Measurements from ENCODE around the gene SPIRE1. TPM values are rescaled to one million over a fixed set of nuclear protein-coding genes. Genes with fewer than 3 reads are reported as not detected.

The SPIRE1 gene
- total RNA-seq, 2 experiments from 2014 or later, result 4.5 to 6.3 TPM

Other genes starting within 250 kb of the SPIRE1 start
- 10 to 100 TPM; 14.8 TPM for gene CEP76, start 44.6 kb upstream of the SPIRE1 start, total RNA-seq
- 100 to 1,000 TPM; 115 to 118 TPM for gene PSMG2, start 44.9 kb upstream of the SPIRE1 start, total RNA-seq
- gene PTPN2, start 226.1 kb upstream of the SPIRE1 start, total RNA-seq, result 10 to 100 TPM; 82.9 to 90.8 TPM

All from activated CD4-positive, alpha-beta memory T cell treated with anti-CD3 and anti-CD28 coated beads, Interleukin-2, amount 10 ng/mL, durations not matched to agents 7 days and 5 days (primary cell).